A673 (cell line): ENCODE results near the gene PASK. TPM values are rescaled to one million over a fixed set of nuclear protein-coding genes. Genes with fewer than 3 reads are reported as not detected.

Experiments
- BruUV-seq: library from RNA; stranded (reverse); fragments of 400-500 nt; replicated peaks from 2 replicates; lab custom pipeline; 2021; lab: Mats Ljungman, UMichigan
- CTCF ChIA-PET: fragments of 300-600 bp; sonication (Branson Sonifier 250); formaldehyde crosslinking; loops from one replicate; lab custom pipeline; 2022; ENCODE audit warnings: antibody characterized with exemption; lab: Charles Lee
- POLR2A ChIA-PET: fragments of 300-600 bp; sonication (Branson Sonifier 250); formaldehyde crosslinking; loops from one replicate; lab custom pipeline; 2022; ENCODE audit warnings: antibody characterized with exemption; ENCODE audit not compliant: low non-redundant PET; lab: Charles Lee
- DNase-seq: peaks from one replicate; pipeline ENCODE4 v3.0.0-alpha.2; 2015; ENCODE audit warnings: low spot score
- H3K27ac ChIP-seq: fragments of 200-600 bp; sonication (generic); 2 replicates; pipeline ENCODE4 v1.5.1; 2016; ENCODE audit warnings: mixed run types, low read depth, mild to moderate bottlenecking, mixed read lengths, antibody characterized with exemption, low read length; ENCODE audit not compliant: poor library complexity, severe bottlenecking
- H3K27me3 ChIP-seq: fragments of 200-600 bp; sonication (generic); replicated peaks from 2 replicates; pipeline ENCODE4 v1.6.1; 2017; ENCODE audit warnings: mixed run types, low read depth, mild to moderate bottlenecking, mixed read lengths, antibody characterized with exemption, low read length; ENCODE audit not compliant: insufficient read depth, poor library complexity
- H3K36me3 ChIP-seq: fragments of 200-600 bp; sonication (generic); 2 replicates; pipeline ENCODE4 v1.6.1; 2016; ENCODE audit warnings: mixed run types, mild to moderate bottlenecking, mixed read lengths, antibody characterized with exemption, low read length; ENCODE audit not compliant: insufficient read depth, poor library complexity, severe bottlenecking
- H3K4me1 ChIP-seq: fragments of 200-600 bp; sonication (generic); 2 replicates; pipeline ENCODE4 v1.6.1; 2017; ENCODE audit warnings: mixed run types, mild to moderate bottlenecking, mixed read lengths, antibody characterized with exemption, low read length; ENCODE audit not compliant: insufficient read depth, poor library complexity, severe bottlenecking
- H3K4me3 ChIP-seq: fragments of 200-600 bp; sonication (generic); 2 replicates; pipeline ENCODE4 v1.5.1; 2016; ENCODE audit warnings: low read depth, mixed run types, mild to moderate bottlenecking, mixed read lengths, low read length; ENCODE audit not compliant: poor library complexity, severe bottlenecking
- H3K9me3 ChIP-seq: fragments of 200-600 bp; sonication (generic); 2 replicates; pipeline ENCODE4 v1.6.1; 2016; ENCODE audit warnings: mixed run types, low read depth, mild to moderate bottlenecking, mixed read lengths, antibody characterized with exemption, low read length; ENCODE audit not compliant: poor library complexity, severe bottlenecking
- EZH2 ChIP-seq: fragments of 200-600 bp; sonication (generic); IDR thresholded peaks from 2 replicates; pipeline ENCODE4 v1.6.1; 2017; ENCODE audit warnings: borderline replicate concordance, low read depth, mild to moderate bottlenecking, mixed read lengths, antibody characterized with exemption, low read length; ENCODE audit not compliant: poor library complexity, severe bottlenecking
- intact Hi-C: fragments of 100-400 bp; cut with micrococcal nuclease; formaldehyde crosslinking; loops from one replicate; pipeline ENCODE4 v1.10.0; 2022; ENCODE audit not compliant: unreplicated experiment
- total RNA-seq: library from RNA; stranded (reverse); gene quantifications from 2 replicates; pipeline ENCODE4 v1.2.3, GENCODE V29; 2021
- TF ChIP-seq, protein P1 (sequence below): fragments of 300-800, 200-600 bp; sonication (generic); conservative IDR thresholded peaks from 2 replicates; pipeline ENCODE4 v1.5.1; 2017; ENCODE audit warnings: low read depth, mild to moderate bottlenecking, antibody characterized with exemption, low read length, moderate library complexity, mixed read lengths

PASK gene
- total RNA-seq, 1 experiment from 2014 or later: 59.4 TPM

DNA sequence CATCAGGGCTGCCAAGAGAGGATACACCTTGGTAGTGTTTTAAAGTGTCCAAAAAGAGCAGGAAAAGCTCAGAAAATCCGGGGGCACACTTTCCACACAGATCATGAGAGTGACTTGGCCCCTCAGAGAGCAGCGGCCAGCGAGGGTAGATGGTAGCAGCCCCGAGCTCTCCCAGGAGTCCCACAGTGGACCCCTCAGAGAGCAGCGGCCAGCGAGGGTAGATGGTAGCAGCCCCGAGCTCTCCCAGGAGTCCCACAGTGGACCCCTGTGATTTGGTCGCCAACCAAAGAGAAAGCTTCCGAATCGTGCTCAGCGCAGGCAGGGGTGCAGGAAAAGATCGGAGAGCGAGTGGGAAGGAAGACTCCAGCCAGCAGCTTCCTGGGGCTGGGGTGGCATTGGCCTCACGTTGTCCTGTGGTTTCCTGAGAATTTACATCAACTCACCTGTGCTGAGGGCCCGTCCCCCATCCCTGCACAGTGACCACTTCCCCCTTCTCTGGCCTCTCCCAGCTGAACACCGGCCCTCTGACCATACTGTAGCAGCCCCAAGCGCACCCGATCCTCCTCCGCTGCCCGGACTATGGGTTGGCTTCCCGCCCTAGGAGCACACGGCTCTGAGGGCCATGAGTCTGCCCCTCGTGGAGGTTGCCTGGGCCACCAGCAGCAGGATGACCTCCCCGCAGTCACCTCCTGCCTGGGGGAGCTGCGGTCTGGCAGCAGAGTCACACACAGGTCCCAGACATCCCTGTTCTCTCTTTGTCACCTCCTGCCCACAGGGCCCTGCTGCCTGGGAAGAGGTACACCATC lies 80.9 kb downstream of the PASK start:
- no peaks in the 10 kb centered on the region for H3K4me1 ChIP-seq
- POLR2A ChIA-PET: no interaction called here
- intact Hi-C loops: no loop called here
- no peaks in the 10 kb centered on the region for H3K27me3 ChIP-seq
- no peak for TF ChIP-seq EZH2
- TF ChIP-seq, protein P1, sequence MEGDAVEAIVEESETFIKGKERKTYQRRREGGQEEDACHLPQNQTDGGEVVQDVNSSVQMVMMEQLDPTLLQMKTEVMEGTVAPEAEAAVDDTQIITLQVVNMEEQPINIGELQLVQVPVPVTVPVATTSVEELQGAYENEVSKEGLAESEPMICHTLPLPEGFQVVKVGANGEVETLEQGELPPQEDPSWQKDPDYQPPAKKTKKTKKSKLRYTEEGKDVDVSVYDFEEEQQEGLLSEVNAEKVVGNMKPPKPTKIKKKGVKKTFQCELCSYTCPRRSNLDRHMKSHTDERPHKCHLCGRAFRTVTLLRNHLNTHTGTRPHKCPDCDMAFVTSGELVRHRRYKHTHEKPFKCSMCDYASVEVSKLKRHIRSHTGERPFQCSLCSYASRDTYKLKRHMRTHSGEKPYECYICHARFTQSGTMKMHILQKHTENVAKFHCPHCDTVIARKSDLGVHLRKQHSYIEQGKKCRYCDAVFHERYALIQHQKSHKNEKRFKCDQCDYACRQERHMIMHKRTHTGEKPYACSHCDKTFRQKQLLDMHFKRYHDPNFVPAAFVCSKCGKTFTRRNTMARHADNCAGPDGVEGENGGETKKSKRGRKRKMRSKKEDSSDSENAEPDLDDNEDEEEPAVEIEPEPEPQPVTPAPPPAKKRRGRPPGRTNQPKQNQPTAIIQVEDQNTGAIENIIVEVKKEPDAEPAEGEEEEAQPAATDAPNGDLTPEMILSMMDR: no peak
- no peak overlapping the region for H3K27ac ChIP-seq
- BruUV-seq: no TSS peak
- no peak overlapping the region for H3K4me3 ChIP-seq
- no peaks in the 10 kb centered on the region for H3K36me3 ChIP-seq
- no peak for DNase-seq
- CTCF ChIA-PET: interaction anchor here (1.7 kb wide), 1 partner anchor 154 kb away, joined by 3 read pairs; no protein-coding TSS in a partner anchor
- H3K9me3 ChIP-seq: no peaks in the 10 kb centered on the region

- no peaks in the 10 kb centered on the region for H3K9me3 ChIP-seq
- no TSS peak for BruUV-seq
- H3K4me1 ChIP-seq: no peaks in the 10 kb centered on the region
- H3K27me3 ChIP-seq: no peaks in the 10 kb centered on the region
- intact Hi-C loops: no loop called here
- H3K4me3 ChIP-seq: no peak overlapping the region
- CTCF ChIA-PET: interaction anchor here (1.7 kb wide), 1 partner anchor 153 kb away, joined by 3 read pairs; no protein-coding TSS in a partner anchor
- POLR2A ChIA-PET: no interaction called here
- H3K36me3 ChIP-seq: no peaks in the 10 kb centered on the region
- no peak overlapping the region for H3K27ac ChIP-seq
- TF ChIP-seq EZH2: no peak
- TF ChIP-seq, protein P1: no peak
- DNase-seq: no peak
These were observed 81.7 kb downstream of the PASK start for GRCh38 chr2:241067501-241068135.

DNA sequence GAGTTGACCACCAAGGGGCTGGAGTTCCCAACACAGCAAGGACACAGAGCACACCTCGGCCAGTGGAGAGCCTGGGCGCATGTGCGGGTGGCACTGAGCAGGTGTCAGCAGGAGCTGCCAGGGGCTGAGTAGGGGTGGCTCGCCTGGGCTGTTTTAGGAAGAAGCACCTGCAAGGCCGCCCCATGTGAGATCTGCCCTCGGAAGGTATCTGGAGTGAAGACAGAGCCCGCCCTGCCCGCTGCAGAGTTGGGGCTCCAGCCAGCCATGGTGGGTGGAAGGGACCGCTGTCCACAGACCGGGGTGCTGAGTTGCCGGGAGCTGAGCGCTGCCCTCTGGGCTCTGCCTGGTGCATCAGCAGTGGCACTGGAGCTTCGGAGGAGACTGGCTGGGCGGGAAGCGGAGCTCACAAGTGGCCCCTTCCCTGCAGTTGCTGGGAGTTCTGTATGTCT lies 82.4 kb downstream of the PASK start:
- TF ChIP-seq, protein P1: no peak
- TF ChIP-seq EZH2: no peak
- BruUV-seq: no TSS peak
- H3K27me3 ChIP-seq: no peaks in the 10 kb centered on the region
- no peak overlapping the region for H3K4me3 ChIP-seq
- no peaks in the 10 kb centered on the region for H3K9me3 ChIP-seq
- no peaks in the 10 kb centered on the region for H3K36me3 ChIP-seq
- DNase-seq: no peak
- intact Hi-C loops: no loop called here
- POLR2A ChIA-PET: no interaction called here
- CTCF ChIA-PET: no interaction called here
- no peaks in the 10 kb centered on the region for H3K4me1 ChIP-seq
- H3K27ac ChIP-seq: no peak overlapping the region
